Measurements from ENCODE around the gene DMAC2.
"Not testable (repeated sequence)": the region's sequence is repeated elsewhere in the genome, so short reads cannot be mapped to it uniquely, and the experiment has no call there.

DMAC2 gene

GRCh38 chr19:41442473-41443355, 3.0 kb upstream of the DMAC2 start, which contains the start of gene ERICH4:
Gene ERICH4 (plus strand): TSS chr19:41443156. CDS start chr19:41443170, 14 bp downstream.
- peak; percentile 43 for DNase-seq

- DNase-seq: peak; percentile 47
Observed at GRCh38 chr19:41441321-41441945, 1.7 kb upstream of the DMAC2 start.

DNA sequence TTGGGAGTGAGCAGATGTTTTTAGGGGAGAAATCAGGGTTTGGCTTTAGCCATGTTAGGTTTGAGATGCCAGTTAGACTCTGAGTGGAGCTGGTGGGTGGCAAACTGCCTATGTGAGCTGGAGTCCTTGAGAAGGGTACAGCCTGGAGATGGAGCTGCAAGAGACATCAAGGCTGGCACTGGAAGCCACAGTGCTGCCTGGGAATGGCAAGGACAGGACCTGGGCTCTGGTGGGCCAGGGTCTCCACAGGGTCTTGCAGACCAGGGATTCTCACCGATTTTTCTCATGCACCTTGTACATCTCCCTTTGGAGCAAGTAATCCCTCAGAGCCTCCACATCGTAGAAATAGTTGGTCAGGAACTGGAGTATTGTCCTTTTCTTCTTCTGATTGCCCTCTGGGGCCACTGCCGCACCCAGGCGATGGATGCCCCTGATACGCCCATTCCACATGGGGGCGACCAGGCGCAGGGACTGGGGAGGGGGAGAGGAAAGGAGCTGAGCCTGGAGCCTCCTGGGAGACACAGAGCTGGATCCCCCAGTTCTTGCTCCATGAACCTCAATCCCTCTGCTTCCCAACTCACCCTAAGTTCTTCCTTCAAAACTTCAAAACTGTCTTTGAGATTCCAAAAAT, 1.7 kb downstream of the DMAC2 start:
- no peak for DNase-seq

DNA sequence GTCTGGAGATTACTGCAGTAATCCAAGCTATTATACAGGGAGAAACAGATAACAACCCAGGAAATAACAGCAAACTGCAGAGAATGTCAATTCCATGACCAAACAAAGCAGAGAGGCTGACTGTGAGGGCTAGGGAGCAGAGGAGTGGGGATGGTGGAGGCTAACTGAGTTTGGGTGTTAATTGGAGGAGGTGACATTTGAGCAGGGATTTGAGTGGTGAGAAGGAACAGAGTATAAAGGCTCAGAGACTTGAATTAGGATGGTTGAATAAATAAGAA, 3.1 kb downstream of the DMAC2 start:
- no peak for DNase-seq

DNA sequence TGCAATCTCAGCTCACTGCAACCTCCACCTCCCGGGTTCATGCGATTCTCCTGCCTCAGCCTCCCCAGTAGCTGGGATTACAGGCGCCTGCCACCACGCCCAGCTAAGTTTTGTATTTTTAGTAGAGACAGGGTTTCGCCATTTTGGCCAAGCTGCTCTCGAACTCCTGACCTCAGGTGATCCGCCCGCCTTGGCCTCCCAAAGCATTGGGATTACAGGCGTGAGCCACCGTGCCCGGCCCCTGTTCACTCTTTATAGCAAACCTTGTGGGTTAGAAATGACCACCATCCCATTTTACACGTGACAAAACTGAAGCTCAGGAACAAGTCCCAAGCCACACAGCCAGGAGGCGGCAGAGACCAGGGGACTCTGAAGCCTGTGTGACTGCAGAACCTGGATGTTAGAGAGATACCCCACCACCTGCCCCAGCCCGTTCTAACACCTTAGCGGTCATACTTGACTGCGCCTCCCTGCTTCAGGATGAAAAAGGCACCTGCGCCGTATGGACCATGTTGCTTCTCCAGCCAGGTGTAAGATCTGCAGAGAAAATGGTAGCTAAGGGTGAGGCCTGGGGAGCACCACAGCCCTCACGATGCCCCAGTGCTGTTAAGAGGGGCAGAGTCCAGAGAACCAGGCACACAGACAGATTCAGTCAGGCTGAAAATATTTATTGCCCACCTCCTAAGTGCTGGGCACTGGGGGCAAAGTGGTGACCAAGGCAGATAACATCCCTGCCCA, 3.6 kb downstream of the DMAC2 start:
- DNase-seq: no peak

DNA sequence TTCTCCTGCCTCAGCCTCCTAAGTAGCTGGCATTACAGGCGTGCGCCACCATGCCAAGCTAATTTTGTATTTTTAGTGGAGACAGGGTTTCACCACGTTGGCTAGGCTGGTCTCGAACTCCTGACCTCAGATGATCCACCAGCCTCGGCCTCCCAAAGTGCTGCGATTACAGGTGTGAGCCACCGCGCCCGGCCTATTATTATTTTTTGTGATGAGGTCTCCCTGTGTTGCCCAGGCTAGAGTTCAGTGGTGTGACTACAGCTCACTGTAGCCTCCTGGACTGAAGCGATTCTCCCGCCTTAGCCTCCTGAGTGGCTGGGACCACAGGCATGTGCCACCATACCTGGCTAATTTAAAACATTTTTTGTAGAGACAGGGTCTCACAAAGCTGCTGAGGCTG, 4.3 kb downstream of the DMAC2 start:
- not testable (repeated sequence) for DNase-seq

DNA sequence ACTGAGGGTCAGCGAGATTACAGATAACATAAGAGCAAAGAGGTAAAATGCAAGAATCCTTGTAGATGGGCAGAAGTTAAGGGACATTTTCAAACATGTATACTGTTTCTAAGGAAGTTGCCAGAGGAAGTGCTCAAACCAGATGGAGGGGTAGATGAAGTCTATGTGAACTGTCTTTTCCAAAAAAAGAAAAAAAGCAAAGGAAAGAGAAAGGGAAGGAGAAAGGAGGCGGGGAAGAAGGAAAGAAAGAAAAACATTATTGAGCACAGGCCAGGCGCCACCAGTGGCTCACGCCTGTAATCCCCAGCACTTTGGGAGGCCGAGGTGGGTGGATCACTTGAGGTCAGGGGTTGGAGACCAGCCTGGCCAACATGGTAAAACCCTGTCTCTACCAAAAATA, 5.3 kb downstream of the DMAC2 start:
- no peak for DNase-seq

GRCh38 chr19:41433171-41433570, 6.5 kb downstream of the DMAC2 start:
- DNase-seq: no peak

- no peak for DNase-seq
Observed at GRCh38 chr19:41431426-41432386, 8.0 kb downstream of the DMAC2 start.

DNA sequence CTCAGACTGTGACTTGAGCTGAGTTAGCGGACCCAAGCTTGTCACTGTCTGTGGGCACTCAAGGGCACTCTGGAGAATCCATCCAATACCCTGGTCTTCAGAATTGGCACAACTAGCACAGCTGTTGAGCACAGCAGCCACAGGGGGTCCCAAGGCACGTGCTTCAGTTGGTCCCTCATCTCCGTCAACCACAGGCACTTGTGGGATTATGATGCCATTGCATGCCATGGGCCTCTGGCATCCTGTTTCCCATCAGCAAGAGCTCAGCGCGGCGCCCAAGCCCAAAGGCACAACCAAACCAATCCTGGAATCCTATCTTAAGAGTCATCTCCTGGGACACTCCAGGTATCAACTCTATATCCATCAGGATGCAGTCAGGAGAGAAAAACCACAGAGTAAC, 8.8 kb downstream of the DMAC2 start:
- no peak for DNase-seq

DNA sequence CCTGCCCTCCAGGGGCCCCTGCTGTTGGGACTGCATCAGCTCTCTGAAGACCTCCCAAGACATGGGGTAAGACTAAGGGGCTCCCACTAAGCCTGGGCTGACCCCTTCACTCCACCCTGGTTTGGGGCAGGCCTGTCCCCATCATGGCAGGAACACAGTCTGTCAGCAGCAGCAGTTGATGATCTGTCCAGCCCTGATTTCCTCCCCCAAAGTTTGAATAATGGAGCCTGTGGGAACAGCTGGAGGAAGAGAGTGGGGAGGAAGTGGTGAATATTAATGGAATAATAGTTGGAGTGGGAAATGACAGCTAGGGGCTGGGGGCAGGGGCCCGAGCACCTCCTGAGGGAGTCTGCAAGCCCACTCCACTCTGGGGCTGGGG, 11.2 kb downstream of the DMAC2 start:
- DNase-seq: no peak

DNA sequence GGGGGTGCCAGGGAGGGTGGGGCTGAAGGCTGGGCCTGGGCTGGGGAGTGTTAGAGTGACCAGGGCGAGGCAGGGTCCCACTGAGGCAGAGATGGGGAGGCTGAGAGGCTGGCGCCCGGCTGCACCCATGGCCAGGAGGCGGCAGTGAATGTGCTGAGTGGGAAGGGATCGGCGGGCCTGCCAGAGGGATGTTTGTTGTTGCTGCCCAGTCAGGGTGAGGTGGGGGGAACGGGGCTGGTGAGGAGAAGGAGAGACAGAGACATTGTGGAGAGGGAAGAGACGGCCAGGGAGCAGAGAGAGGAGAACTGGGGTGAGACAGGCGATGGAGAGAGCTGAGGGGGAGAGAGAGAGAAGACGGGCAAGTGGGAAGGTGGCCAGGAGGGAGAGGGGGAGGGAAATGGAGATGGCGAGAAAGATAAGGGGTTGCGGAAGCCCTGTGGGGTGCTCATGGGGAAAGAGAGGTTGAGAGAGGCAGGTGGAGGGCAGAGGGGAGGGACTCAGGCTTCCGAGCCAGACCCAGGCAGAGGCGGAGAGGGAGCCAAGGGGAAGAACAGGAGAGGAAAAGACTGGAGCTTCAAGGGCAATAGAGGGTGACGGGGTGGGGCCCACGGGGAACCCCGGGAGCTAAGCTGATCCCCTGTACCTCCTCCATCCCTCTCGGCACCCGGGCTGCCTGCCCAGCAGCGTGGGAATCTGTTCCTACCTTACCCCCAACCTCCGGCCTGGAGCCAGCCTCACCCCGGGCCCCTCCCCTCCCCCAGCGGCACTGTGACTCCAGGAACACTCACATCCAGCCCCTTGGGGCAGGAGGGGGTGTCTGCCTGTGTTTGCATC, 11.8 kb downstream of the DMAC2 start:
- peak; percentile 61 for DNase-seq

- DNase-seq: peak; percentile 72
Observed at GRCh38 chr19:41426952-41427646, 12.6 kb downstream of the DMAC2 start, which contains the start of gene B3GNT8. Gene B3GNT8 (minus strand): TSS chr19:41427374. CDS start chr19:41426778, 596 bp downstream.

DNA sequence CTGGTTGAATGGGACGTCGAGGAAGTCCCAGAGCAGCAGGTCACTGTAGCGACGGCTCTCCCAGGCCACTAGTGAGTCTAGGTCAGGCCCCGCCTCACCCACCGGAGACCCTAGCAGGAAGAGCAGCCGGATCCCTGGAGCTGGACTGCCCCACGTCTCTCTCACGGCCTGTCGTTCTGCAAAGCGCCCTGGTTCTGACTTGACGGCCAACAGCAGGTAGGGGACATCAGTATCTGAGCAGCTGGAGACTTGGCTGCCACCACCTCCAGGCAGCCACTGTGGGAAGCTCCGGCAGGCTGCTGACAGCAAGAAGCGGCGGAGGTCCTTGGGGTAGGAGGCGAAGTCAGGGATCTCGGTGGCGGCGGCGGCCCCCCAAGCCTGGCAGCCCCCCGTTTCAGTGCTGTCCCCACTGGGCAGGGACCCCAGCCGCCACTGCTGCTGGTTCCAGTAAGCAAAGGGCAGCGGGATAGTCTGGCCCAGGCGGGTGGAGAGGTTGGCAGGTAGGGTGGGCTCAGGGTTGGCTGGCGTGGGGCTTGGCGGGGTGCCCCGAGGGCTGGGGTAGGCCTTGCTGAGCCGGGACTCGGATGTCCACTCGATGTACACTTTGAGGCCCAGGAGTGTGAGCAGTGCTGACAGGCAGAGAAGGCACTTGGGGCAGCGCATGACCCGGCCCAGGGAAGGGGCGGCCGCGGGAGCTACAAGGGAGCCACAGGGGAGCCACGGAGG, 13.4 kb downstream of the DMAC2 start:
- DNase-seq: no peak

DNA sequence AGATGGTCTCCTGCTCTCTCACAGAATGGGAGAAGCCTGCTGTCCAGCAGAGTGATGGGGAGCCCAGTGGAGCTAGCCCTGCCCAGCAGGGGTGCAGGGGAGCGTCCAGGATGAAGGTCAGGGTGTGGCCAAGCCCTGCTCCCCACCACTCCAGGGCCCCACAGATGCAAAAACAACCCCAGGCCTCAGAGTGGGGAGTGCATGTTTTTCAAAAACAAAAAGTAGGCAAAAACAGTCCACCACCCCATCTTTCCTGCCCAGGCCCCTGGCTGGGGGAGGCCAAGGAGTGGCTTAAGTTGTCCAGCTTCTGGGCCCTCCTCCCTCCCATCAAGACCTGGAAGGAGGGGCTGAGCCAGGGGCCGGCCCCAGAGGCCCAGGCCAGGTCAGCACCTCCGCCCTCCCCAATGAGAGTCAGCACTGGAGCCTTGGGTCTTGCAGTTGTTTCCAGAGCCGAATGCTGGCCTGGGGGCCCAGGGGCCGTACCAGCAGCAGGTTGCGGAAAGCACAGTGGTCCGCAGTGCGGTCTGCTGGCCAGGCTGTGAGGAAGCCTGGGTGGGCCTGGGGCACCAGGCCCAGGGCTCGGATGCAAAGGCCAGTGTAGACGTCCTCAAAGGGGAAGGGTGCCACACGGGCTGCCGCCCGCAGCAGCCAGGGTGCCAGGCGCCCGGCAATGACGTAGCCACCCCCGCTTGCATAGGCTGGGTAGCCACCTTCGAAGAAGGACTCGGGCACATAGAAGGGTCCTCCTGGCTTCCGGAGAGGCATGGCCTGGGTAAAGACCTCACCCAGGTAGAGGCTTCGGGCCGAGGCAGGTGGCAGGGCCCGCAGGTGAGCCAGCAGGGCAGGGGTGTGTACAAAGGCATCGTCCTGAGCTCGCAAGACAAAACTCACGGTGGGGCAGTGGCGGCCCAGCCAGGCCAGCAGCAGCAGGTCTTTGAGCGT, 14.3 kb downstream of the DMAC2 start:
- no peak for DNase-seq

- DNase-seq: no peak
Observed at GRCh38 chr19:41424335-41425173, 15.2 kb downstream of the DMAC2 start.

GRCh38 chr19:41422955-41423354, 16.8 kb downstream of the DMAC2 start:
- DNase-seq: no peak

DNA sequence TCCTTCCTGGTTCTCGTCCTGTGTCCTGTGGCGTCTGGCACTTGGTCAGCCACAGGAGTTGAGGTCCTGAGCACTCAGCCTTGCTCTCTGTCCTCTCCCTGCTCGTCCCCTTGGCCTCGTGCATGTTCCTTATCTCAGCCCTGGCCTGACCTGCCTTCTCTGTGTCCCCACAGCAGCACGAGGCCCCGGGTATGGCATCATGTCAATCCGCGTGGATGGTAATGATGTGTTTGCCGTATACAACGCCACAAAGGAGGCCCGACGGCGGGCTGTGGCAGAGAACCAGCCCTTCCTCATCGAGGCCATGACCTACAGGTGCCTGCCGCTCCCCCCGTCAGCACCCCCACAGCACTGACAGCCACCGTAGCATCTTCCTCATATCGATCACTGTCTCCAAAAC, 17.3 kb downstream of the DMAC2 start:
- no peak for DNase-seq

All from activated CD8-positive, alpha-beta memory T cell treated with anti-CD3 and anti-CD28 coated beads, Interleukin-2, amount 50 U/mL, for 48 hours (primary cell).